Measurements from ENCODE around the gene KRT75. TPM values are rescaled to one million over a fixed set of nuclear protein-coding genes. Genes with fewer than 3 reads are reported as not detected.

Gene KRT75
- total RNA-seq, 1 donor from 2014 or later: not detected

GRCh38 chr12:52402377-52402776 is 31.8 kb downstream of the KRT75 start:
- no peak overlapping the region for H3K4me3 ChIP-seq (ENCODE audit: low read depth, low read length)
- no peak for DNase-seq (ENCODE audit: low read depth)
- TF ChIP-seq CTCF (conservative IDR thresholded peaks at IDR 0.05; ENCODE audit: low read depth, low read length): no peak

GRCh38 chr12:52401926-52402325 is 32.2 kb downstream of the KRT75 start:
- no peak overlapping the region for H3K4me3 ChIP-seq (ENCODE audit: low read depth, low read length)
- no peak for DNase-seq (ENCODE audit: low read depth)
- TF ChIP-seq CTCF (conservative IDR thresholded peaks at IDR 0.05; ENCODE audit: low read depth, low read length): no peak

DNA sequence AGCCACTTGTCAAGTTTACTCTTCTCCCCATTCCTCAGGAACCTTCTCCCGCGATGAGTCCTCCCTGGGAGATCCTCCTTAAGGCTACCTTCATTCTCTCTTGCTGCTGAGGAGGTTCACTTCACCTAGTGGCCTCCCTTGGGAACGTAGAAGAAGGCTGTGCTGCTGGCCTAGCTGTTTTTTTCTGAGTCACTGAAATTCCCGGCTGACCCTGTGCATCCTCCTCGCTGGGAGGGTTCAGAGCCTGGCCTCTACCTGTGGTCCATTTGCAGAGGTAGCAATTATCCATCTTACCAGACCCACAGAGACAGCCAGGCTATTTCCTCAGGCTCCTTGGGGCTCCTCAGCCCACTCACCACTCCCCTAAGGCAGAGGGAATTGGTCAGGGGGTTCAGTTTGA is 32.6 kb downstream of the KRT75 start:
- no peak for TF ChIP-seq CTCF (conservative IDR thresholded peaks at IDR 0.05; ENCODE audit: low read depth, low read length)
- H3K4me3 ChIP-seq (ENCODE audit: low read depth, low read length): no peak overlapping the region
- no peak for DNase-seq (ENCODE audit: low read depth)

GRCh38 chr12:52400906-52401305 is 33.3 kb downstream of the KRT75 start:
- no peak overlapping the region for H3K4me3 ChIP-seq (ENCODE audit: low read depth, low read length)
- DNase-seq (ENCODE audit: low read depth): no peak
- no peak for TF ChIP-seq CTCF (conservative IDR thresholded peaks at IDR 0.05; ENCODE audit: low read depth, low read length)

DNA sequence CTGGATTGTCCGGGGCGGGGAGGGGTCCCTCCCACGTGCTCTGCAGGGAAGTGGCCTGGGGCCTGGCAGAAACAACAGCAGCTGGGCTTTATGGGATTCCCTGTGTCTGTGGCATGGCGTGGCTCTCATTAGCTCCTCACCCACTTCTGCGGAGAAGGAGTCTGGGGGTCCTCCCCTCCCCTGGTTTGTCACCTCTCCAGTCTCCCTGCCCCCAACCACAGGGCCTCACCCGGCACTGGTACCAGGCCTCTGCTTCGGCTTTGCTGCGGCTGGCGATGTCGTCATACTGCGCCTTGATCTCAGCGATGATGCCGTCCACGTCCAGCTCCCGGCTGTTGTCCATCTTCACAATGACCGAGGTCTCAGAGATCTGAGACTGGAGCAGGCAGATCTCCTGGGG is 34.4 kb downstream of the KRT75 start:
- H3K4me3 ChIP-seq (ENCODE audit: low read depth, low read length): no peak overlapping the region
- no peak for DNase-seq (ENCODE audit: low read depth)
- no peak for TF ChIP-seq CTCF (conservative IDR thresholded peaks at IDR 0.05; ENCODE audit: low read depth, low read length)

- DNase-seq (ENCODE audit: low read depth): no peak
- H3K4me3 ChIP-seq (ENCODE audit: low read depth, low read length): no peak overlapping the region
- no peak for TF ChIP-seq CTCF (conservative IDR thresholded peaks at IDR 0.05; ENCODE audit: low read depth, low read length)
Observed at GRCh38 chr12:52398176-52398575, 36.0 kb downstream of the KRT75 start.

DNA sequence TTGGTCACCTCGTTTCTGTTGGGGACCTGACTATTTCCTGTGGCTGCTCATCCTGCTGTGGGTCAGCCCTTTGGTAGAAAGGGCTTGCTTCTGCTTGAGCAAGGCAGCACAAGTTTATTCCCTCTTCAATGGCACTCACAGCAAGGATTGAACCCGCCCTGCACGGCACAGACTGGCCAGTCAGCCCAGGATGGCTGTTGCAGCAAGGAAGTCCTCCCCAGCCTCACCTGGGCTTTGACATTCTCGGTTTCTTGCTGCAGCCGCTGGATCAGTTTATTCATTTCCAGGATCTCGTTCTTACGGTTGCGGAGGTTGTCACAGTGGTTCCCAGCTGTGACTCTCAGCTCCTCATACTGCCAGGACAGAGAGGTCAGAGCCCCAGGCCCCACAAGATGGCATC is 37.5 kb downstream of the KRT75 start:
- no peak overlapping the region for H3K4me3 ChIP-seq (ENCODE audit: low read depth, low read length)
- TF ChIP-seq CTCF (conservative IDR thresholded peaks at IDR 0.05; ENCODE audit: low read depth, low read length): no peak
- no peak for DNase-seq (ENCODE audit: low read depth)
